ENCODE results near the gene CPXM1.

The CPXM1 gene

GRCh38 chr20:2748551-2749342, 51.7 kb downstream of the CPXM1 start:
- DNase-seq (ENCODE audit: low read depth in 2 of 2) = no peak

DNA sequence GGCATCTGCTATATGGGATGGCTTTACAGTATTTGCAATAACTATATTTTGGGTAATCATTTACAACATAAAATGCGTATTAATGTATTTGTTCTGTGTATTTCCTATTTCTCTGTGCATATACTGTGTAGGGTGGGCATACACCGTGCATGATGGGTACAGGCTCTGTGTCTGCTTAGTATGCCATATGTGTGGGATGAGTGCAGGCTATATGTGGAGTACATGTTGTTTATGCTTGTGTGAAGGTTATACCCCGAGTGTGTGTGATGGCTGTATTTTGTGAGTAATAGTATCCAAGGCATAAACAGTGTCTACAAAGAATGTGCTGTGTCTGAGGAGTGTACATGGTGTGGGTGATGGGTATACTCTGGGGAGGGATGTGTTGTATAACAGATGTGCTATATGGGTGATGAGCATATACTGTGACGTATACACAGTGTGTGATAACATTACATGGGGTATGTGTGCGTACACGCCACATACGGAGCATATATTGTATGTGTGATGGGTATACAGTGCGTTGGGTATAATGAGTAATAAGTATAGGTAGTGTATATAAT, 52.7 kb downstream of the CPXM1 start:
- no peak for DNase-seq (ENCODE audit: low read depth in 2 of 2)

DNA sequence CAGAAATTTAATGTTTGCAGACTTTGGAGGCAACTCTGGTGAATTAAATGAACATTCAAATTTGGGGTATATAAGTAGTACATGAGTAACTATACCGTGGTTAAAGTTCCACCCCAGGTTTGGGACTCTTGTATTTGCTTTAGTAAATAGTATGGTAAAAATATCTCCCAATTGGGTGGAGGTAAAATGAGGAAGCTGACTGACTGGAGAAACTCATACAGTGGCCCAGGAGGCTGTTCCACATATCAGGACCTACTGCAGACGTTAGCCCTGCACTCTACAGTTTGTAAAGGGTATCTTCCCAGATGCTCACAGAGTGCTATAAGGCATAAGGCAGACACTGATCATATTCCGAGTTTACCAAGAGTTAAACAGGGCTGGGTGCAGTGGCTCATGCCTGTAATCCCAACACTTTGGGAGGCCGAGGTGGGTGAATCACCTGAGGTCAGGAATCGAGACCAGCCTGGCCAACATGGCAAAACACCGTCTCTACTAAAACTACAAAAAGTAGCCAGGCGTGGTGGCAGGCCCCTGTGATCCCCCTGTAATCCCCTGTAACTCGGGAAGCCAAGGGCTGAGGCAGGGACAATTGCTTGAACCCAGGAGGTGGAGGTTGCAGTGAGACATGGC, 53.7 kb downstream of the CPXM1 start:
- DNase-seq (ENCODE audit: low read depth in 2 of 2) = no peak

- DNase-seq (ENCODE audit: low read depth in 2 of 2) = no peak
Observed at GRCh38 chr20:2745936-2746635, 54.3 kb downstream of the CPXM1 start.

- no peak for DNase-seq (ENCODE audit: low read depth in 2 of 2)
Observed at GRCh38 chr20:2745060-2745910, 55.1 kb downstream of the CPXM1 start.
